SU-DHL-6 (cell line): ENCODE measurements around the gene KCNMB2.

Experiments used
- CTCF ChIP-seq: fragments of 200-600 bp; sonication (generic); IDR thresholded peaks from one replicate; pipeline ENCODE4 v1.5.1; 2017; ENCODE audit warnings: antibody characterized with exemption, mild to moderate bottlenecking, low read length, moderate library complexity; ENCODE audit not compliant: insufficient read depth, poor library complexity, severe bottlenecking
- EZH2phosphoT487 ChIP-seq: fragments of 200-600 bp; sonication (generic), shearing (Covaris generic); conservative IDR thresholded peaks from 2 replicates; pipeline ENCODE4 v1.6.1; 2018; ENCODE audit warnings: mild to moderate bottlenecking, antibody characterized with exemption, low read length, moderate library complexity, mixed read lengths

- TF ChIP-seq CTCF (no peak), EZH2phosphoT487 (no peak)
Measured at GRCh38 chr3:178847190-178847589, 311.0 kb downstream of the KCNMB2 start.
